Neuronal stem cell (in vitro differentiated cells): Measurements from ENCODE around the gene IGSF21.
"Not testable (repeated sequence)": the region's sequence is repeated elsewhere in the genome, so short reads cannot be mapped to it uniquely, and the experiment has no call there.

Experiments
- DNase-seq: peaks from one replicate; pipeline ENCODE4 v3.0.0-alpha.2; 2013; ENCODE audit warnings: low spot score
- H2AFZ ChIP-seq: one replicate; pipeline ENCODE4 v1.6.1; 2013; ENCODE audit warnings: mild to moderate bottlenecking, low read length, inconsistent platforms
- H2AK5ac ChIP-seq: 2 replicates; pipeline ENCODE4 v1.6.1; 2013; ENCODE audit warnings: low read depth, mild to moderate bottlenecking, inconsistent platforms, low read length, moderate library complexity, mixed read lengths
- H2BK120ac ChIP-seq: 2 replicates; pipeline ENCODE4 v1.6.1; 2013; ENCODE audit warnings: low read depth, mild to moderate bottlenecking, inconsistent platforms, low read length, moderate library complexity, mixed read lengths
- H2BK12ac ChIP-seq: one replicate; pipeline ENCODE4 v1.6.1; 2013; ENCODE audit warnings: low read length, inconsistent platforms
- H2BK15ac ChIP-seq: 2 replicates; pipeline ENCODE4 v1.6.1; 2013; ENCODE audit warnings: mild to moderate bottlenecking, low read length, inconsistent platforms, mixed read lengths
- H2BK5ac ChIP-seq: one replicate; pipeline ENCODE4 v1.6.1; 2013; ENCODE audit warnings: inconsistent platforms, mild to moderate bottlenecking, low read length, moderate library complexity
- H3K14ac ChIP-seq: one replicate; pipeline ENCODE4 v1.6.1; 2013; ENCODE audit warnings: low read length, inconsistent platforms
- H3K18ac ChIP-seq: 2 replicates; pipeline ENCODE4 v1.6.1; 2013; ENCODE audit warnings: low read length, inconsistent platforms
- H3K23ac ChIP-seq: 2 replicates; pipeline ENCODE4 v1.6.1; 2013; ENCODE audit warnings: low read depth, mild to moderate bottlenecking, mixed read lengths, low read length, inconsistent platforms; ENCODE audit not compliant: poor library complexity
- H3K27ac ChIP-seq: replicated peaks from 3 replicates; pipeline ENCODE4 v1.5.1; 2013; ENCODE audit warnings: low read length, inconsistent platforms
- H3K27me3 ChIP-seq, 3 experiments: 2 replicates each; pipeline ENCODE4 v1.6.1; 2013; ENCODE audit warnings: low read length in 3 of 3, mild to moderate bottlenecking in 2 of 3, inconsistent platforms in 1 of 3, low read depth in 1 of 3, mixed read lengths in 1 of 3, moderate library complexity in 1 of 3; ENCODE audit not compliant: control insufficient read depth in 3 of 3, insufficient read depth in 3 of 3
- H3K36me3 ChIP-seq, 2 donors: replicated peaks in 1 of 2; 2 replicates each; pipeline ENCODE4 v1.6.1; 2013; ENCODE audit warnings: low read length in 2 of 2; ENCODE audit not compliant: control insufficient read depth in 2 of 2, insufficient read depth in 2 of 2
- H3K4ac ChIP-seq: 2 replicates; pipeline ENCODE4 v1.6.1; 2013; ENCODE audit warnings: inconsistent platforms, mild to moderate bottlenecking, low read length, moderate library complexity
- H3K4me1 ChIP-seq, 2 donors: 1 replicate in 1 of 2; 2 replicates in 1 of 2; pipeline ENCODE4 v1.6.1; 2013; ENCODE audit warnings: low read length in 2 of 2, low read depth in 1 of 2; ENCODE audit not compliant: control insufficient read depth in 2 of 2, insufficient read depth in 1 of 2
- H3K4me2 ChIP-seq: one replicate; pipeline ENCODE4 v1.6.1; 2013; ENCODE audit warnings: mild to moderate bottlenecking, low read length, inconsistent platforms; ENCODE audit not compliant: insufficient read depth, poor library complexity, severe bottlenecking
- H3K4me3 ChIP-seq, 2 donors: 2 replicates each; pipeline ENCODE4 v1.5.1; 2013; ENCODE audit warnings: low read length in 2 of 2, mild to moderate bottlenecking in 2 of 2, inconsistent platforms in 1 of 2, moderate library complexity in 1 of 2
- H3K79me1 ChIP-seq: one replicate; pipeline ENCODE4 v1.6.1; 2013; ENCODE audit warnings: low read depth, mild to moderate bottlenecking, inconsistent platforms, low read length, moderate library complexity
- H3K9ac ChIP-seq: one replicate; pipeline ENCODE4 v1.6.1; 2013; ENCODE audit warnings: mild to moderate bottlenecking, low read depth, low read length, inconsistent platforms; ENCODE audit not compliant: poor library complexity
- H3K9me3 ChIP-seq, 2 donors: replicated peaks in 1 of 2; 2 replicates each; pipeline versions ENCODE3 to v1.6.1; 2013; ENCODE audit warnings: low read length in 2 of 2, mild to moderate bottlenecking in 2 of 2, inconsistent platforms in 1 of 2, low read depth in 1 of 2, mixed read lengths in 1 of 2, moderate library complexity in 1 of 2; ENCODE audit not compliant: control insufficient read depth in 2 of 2, insufficient read depth in 1 of 2
- H4K8ac ChIP-seq: one replicate; pipeline ENCODE4 v1.6.1; 2013; ENCODE audit warnings: low read depth, mild to moderate bottlenecking, inconsistent platforms, low read length, moderate library complexity
- H4K91ac ChIP-seq: one replicate; pipeline ENCODE4 v1.6.1; 2013; ENCODE audit warnings: low read length, low read depth, mild to moderate bottlenecking, inconsistent platforms; ENCODE audit not compliant: poor library complexity
- WGBS, 2 donors: extraction: QIAGEN DNeasy Blood & Tissue Kit; methylation state at CpG; one replicate each; pipeline ENCODE4 v1.1.7; 2013; ENCODE audit warnings: missing lambda C conversion rate in 2 of 2, mixed read lengths in 1 of 2; ENCODE audit not compliant: insufficient read length in 2 of 2, insufficient replicate concordance in 1 of 2; ENCODE audit errors: extremely low coverage in 2 of 2; 5-methylcytosine and 5-hydroxymethylcytosine counted together

The IGSF21 gene

GRCh38 chr1:18160290-18160942 is 52.8 kb downstream of the IGSF21 start:
- peaks cover 0 to 3% of the 10 kb centered on the region in 2 donors for H3K9me3 ChIP-seq
- no peak overlapping the region for H3K27ac ChIP-seq
- H2BK15ac ChIP-seq, result no peak overlapping the region
- H2AFZ ChIP-seq, result no peak overlapping the region
- H2BK12ac ChIP-seq, result no peak overlapping the region
- no peak overlapping the region for H3K4ac ChIP-seq
- no peak for DNase-seq
- no peak overlapping the region for H3K9ac ChIP-seq
- no peak overlapping the region for H3K4me2 ChIP-seq
- no peak overlapping the region for H3K18ac ChIP-seq
- H4K8ac ChIP-seq, result no peak overlapping the region
- H2BK5ac ChIP-seq, result no peak overlapping the region
- peaks cover 0 to 3% of the 10 kb centered on the region in 2 donors for H3K4me1 ChIP-seq
- no peaks in the 10 kb centered on the region for H3K79me1 ChIP-seq
- no peak overlapping the region for H3K23ac ChIP-seq
- no peak overlapping the region for H3K4me3 ChIP-seq
- H3K14ac ChIP-seq, result no peak overlapping the region
- H3K27me3 ChIP-seq, result peaks cover 0 to 6% (median 0%) of the 10 kb centered on the region in 3 experiments
- no peaks in the 10 kb centered on the region for H3K36me3 ChIP-seq
- H2AK5ac ChIP-seq, result peak overlapping the region; percentile 77
- no peak overlapping the region for H2BK120ac ChIP-seq
- H4K91ac ChIP-seq, result no peak overlapping the region
- WGBS, 2 donors, result no CpG with 5 or more reads among the region's 13 CpGs

GRCh38 chr1:18161690-18162089 is 54.1 kb downstream of the IGSF21 start:
- Histone ChIP-seq H3K4me2 (no peak overlapping the region), H3K79me1 (no peaks in the 10 kb centered on the region), H3K36me3 (no peaks in the 10 kb centered on the region), H4K8ac (no peak overlapping the region), H2BK15ac (no peak overlapping the region), H3K18ac (no peak overlapping the region), H3K4me1 (peaks cover 0 to 3% of the 10 kb centered on the region in 2 donors), H3K14ac (no peak overlapping the region), H3K23ac (no peak overlapping the region), H4K91ac (no peak overlapping the region), H2BK12ac (no peak overlapping the region), H2AK5ac (no peak overlapping the region), H3K27ac (no peak overlapping the region), H3K9ac (no peak overlapping the region), H3K9me3 (peaks cover 0 to 3% of the 10 kb centered on the region in 2 donors), H2BK120ac (no peak overlapping the region), H2AFZ (no peak overlapping the region), H2BK5ac (no peak overlapping the region), H3K27me3 (peaks cover 0 to 6% (median 0%) of the 10 kb centered on the region in 3 experiments), H3K4ac (no peak overlapping the region), H3K4me3 (no peak overlapping the region)
- WGBS, 2 donors, result no CpG with 5 or more reads among the region's 6 CpGs
- no peak for DNase-seq

- H2AFZ ChIP-seq, H3K27ac ChIP-seq, H2BK12ac ChIP-seq, H2AK5ac ChIP-seq, H3K36me3 ChIP-seq, H3K18ac ChIP-seq, H4K91ac ChIP-seq, H3K14ac ChIP-seq, H3K9ac ChIP-seq, H3K4me1 ChIP-seq, H4K8ac ChIP-seq, H3K4me2 ChIP-seq, H2BK5ac ChIP-seq, DNase-seq, H3K9me3 ChIP-seq, H3K23ac ChIP-seq, H2BK120ac ChIP-seq, H3K79me1 ChIP-seq, H3K4ac ChIP-seq, H3K4me3 ChIP-seq, H2BK15ac ChIP-seq: not testable (repeated sequence)
- no CpG with 5 or more reads among the region's 2 CpGs for WGBS, 2 donors
- H3K27me3 ChIP-seq, result peaks cover 0 to 10% (median 0%) of the 10 kb centered on the region in 3 experiments
Observed at GRCh38 chr1:18165640-18166039, 58.0 kb downstream of the IGSF21 start.

GRCh38 chr1:18166341-18166740 is 58.7 kb downstream of the IGSF21 start:
- Histone ChIP-seq H4K8ac (no peak overlapping the region), H3K79me1 (no peaks in the 10 kb centered on the region), H3K18ac (no peak overlapping the region), H3K9me3 (no peaks in the 10 kb centered on the region), H3K27me3 (peaks cover 0 to 8% (median 0%) of the 10 kb centered on the region in 3 experiments), H3K4me1 (peaks cover 0 to 9% of the 10 kb centered on the region in 2 donors), H2BK12ac (no peak overlapping the region), H3K4ac (no peak overlapping the region), H2AK5ac (no peak overlapping the region), H2AFZ (no peak overlapping the region), H2BK5ac (no peak overlapping the region), H3K4me2 (no peak overlapping the region), H3K27ac (no peak overlapping the region), H3K4me3 (no peak overlapping the region), H4K91ac (no peak overlapping the region), H3K36me3 (no peaks in the 10 kb centered on the region), H3K23ac (no peak overlapping the region), H3K14ac (no peak overlapping the region), H2BK120ac (no peak overlapping the region), H2BK15ac (no peak overlapping the region), H3K9ac (no peak overlapping the region)
- no peak for DNase-seq
- WGBS, 2 donors, result no CpG with 5 or more reads among the region's 13 CpGs
